ENCODE measurements around the gene NDUFA7. TPM values are rescaled to one million over a fixed set of nuclear protein-coding genes. Genes with fewer than 3 reads are reported as not detected.

Gene NDUFA7
- total and polyA plus RNA-seq, 2 donors from 2014 or later, result 51.2 to 304 TPM

GRCh38 chr19:8332976-8333766 is 12.0 kb upstream of the NDUFA7 start:
- DNase-seq (peak in 1 of 5 donors; percentile 60), FAIRE-seq (no peak)
- Histone ChIP-seq H3K27me3 (ENCODE audit: control insufficient read depth, insufficient read depth, low read length) (peaks cover 13% of the 10 kb centered on the region), H3K36me3 (ENCODE audit: control insufficient read depth in 2 of 3, insufficient read depth in 3 of 3, low read length in 3 of 3) (no peaks in the 10 kb centered on the region), H3K9ac (ENCODE audit: low read length in 3 of 3) (no peak overlapping the region), H3K9me3 (ENCODE audit: control insufficient read depth in 2 of 3, insufficient read depth in 1 of 3, low read length in 3 of 3) (no peaks in the 10 kb centered on the region), H3K27ac (ENCODE audit: low read depth in 2 of 2, low read length in 2 of 2) (no peak overlapping the region), H3K4me1 (ENCODE audit: control insufficient read depth in 2 of 3, insufficient read depth in 2 of 3, low read depth in 1 of 3, low read length in 3 of 3) (peaks cover 0 to 11% (median 0%) of the 10 kb centered on the region in 3 donors), H3K4me3 (ENCODE audit: low read length in 3 of 3) (no peak overlapping the region)
- TF ChIP-seq CTCF (IDR thresholded peaks at IDR 0.05; ENCODE audit: borderline replicate concordance, extremely low read depth, insufficient read depth), result no peak
- intact Hi-C loops (cut with DNase I), result no loop called here

- no peak for DNase-seq
- FAIRE-seq, result no peak
- no peak overlapping the region for H3K9ac ChIP-seq (ENCODE audit: low read length in 3 of 3)
- no peak for TF ChIP-seq CTCF (IDR thresholded peaks at IDR 0.05; ENCODE audit: borderline replicate concordance, extremely low read depth, insufficient read depth)
- peaks cover 0 to 9% (median 0%) of the 10 kb centered on the region in 3 donors for H3K4me1 ChIP-seq (ENCODE audit: control insufficient read depth in 2 of 3, insufficient read depth in 2 of 3, low read depth in 1 of 3, low read length in 3 of 3)
- no peak overlapping the region for H3K27ac ChIP-seq (ENCODE audit: low read depth in 2 of 2, low read length in 2 of 2)
- intact Hi-C loops (cut with DNase I), result no loop called here
- no peaks in the 10 kb centered on the region for H3K9me3 ChIP-seq (ENCODE audit: control insufficient read depth in 2 of 3, insufficient read depth in 1 of 3, low read length in 3 of 3)
- H3K36me3 ChIP-seq (ENCODE audit: control insufficient read depth in 2 of 3, insufficient read depth in 3 of 3, low read length in 3 of 3), result no peaks in the 10 kb centered on the region
- H3K27me3 ChIP-seq (ENCODE audit: control insufficient read depth, insufficient read depth, low read length), result peaks cover 13% of the 10 kb centered on the region
- H3K4me3 ChIP-seq (ENCODE audit: low read length in 3 of 3), result no peak overlapping the region
Observed at GRCh38 chr19:8331263-8331845, 10.2 kb upstream of the NDUFA7 start.

- intact Hi-C loops (cut with DNase I), result no loop called here
- no peak for DNase-seq
Observed at GRCh38 chr19:8329996-8330395, 8.8 kb upstream of the NDUFA7 start.

More at GRCh38 chr19:8329996-8330395, 8.8 kb upstream of the NDUFA7 start:
- Histone ChIP-seq H3K36me3 (ENCODE audit: control insufficient read depth in 2 of 3, insufficient read depth in 3 of 3, low read length in 3 of 3) (no peaks in the 10 kb centered on the region), H3K4me1 (ENCODE audit: control insufficient read depth in 2 of 3, insufficient read depth in 2 of 3, low read depth in 1 of 3, low read length in 3 of 3) (peaks cover 0 to 6% (median 0%) of the 10 kb centered on the region in 3 donors), H3K9me3 (ENCODE audit: control insufficient read depth in 2 of 3, insufficient read depth in 1 of 3, low read length in 3 of 3) (no peaks in the 10 kb centered on the region), H3K9ac (ENCODE audit: low read length in 3 of 3) (no peak overlapping the region), H3K4me3 (ENCODE audit: low read length in 3 of 3) (no peak overlapping the region), H3K27me3 (ENCODE audit: control insufficient read depth, insufficient read depth, low read length) (peaks cover 8% of the 10 kb centered on the region), H3K27ac (ENCODE audit: low read depth in 2 of 2, low read length in 2 of 2) (no peak overlapping the region)
- no peak for TF ChIP-seq CTCF (IDR thresholded peaks at IDR 0.05; ENCODE audit: borderline replicate concordance, extremely low read depth, insufficient read depth)
- no peak for FAIRE-seq
